ENCODE measurements around the gene DCTN1.

Gene DCTN1

DNA sequence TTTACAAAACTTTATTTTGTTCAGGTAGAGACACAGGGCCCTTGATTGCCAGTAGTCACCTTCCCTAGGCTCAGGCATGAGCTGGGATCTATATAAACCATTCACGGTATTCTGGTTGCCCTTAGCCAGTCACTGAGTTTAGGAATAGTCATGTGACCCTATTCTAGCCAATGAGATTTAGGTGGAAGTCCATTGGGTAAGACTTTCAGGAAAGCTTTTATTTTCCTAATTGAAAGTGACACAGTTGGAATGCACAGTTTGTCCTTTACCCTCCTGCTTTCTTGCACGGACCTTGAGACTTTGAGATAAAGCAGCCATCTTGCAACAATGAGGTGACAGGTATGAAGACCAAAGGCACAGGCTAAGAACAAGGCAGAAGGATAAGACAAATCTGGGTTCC, 58.4 kb downstream of the DCTN1 start:
- DNase-seq (ENCODE audit: low read depth), result no peak

GRCh38 chr2:74317701-74318100, 62.4 kb downstream of the DCTN1 start:
- DNase-seq (ENCODE audit: low read depth), result no peak

DNA sequence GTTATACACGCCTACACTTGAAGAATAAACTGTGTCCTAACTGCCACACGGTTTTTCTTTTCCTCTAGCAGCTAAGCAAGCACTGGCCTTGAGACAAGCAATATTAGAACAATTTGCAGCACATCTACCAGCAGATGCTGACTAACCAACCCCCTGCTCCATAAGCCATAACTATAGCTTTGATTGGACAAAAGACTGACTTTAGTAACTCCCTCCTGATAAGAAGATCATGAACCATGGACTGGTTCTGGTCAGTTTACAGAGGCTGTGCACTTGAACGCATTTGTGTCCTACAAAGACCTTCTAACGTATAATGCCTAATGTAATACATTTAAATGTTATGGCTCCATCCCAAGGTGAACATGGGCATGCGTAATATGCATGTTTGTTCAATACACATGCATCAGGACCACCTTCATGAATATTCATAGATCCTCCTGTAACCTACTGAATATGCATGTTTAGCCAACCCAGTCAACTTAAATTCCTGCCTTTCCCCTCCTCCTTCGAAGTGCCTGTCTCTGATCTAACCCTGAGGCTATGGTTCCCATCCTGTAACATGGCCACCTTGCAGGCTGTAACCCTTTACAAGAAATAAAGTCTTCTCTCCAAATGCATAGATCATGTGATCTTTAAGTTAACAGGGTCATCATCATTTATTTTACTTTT, 63.4 kb downstream of the DCTN1 start:
- DNase-seq (ENCODE audit: low read depth), result no peak

DNA sequence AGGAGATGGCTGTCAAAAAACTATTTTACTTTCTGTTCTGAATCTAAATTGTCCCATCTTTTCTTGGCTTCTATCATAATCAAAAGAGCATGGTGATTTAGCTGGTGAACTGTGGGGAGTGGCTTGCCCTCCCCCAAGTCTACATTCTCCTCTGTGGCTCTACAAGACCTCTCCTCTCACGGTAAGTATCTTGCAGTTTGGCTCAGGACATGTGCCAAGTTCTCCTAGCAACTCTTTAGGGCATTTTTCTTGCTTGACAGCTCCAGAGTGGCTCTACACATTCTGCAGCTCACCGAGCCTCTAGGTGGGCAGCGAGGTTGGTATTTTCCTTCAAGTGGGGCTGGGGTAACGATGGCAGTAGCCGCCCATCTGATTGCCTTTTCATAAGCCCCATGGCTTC, 66.0 kb downstream of the DCTN1 start:
- no peak for DNase-seq (ENCODE audit: low read depth)

DNA sequence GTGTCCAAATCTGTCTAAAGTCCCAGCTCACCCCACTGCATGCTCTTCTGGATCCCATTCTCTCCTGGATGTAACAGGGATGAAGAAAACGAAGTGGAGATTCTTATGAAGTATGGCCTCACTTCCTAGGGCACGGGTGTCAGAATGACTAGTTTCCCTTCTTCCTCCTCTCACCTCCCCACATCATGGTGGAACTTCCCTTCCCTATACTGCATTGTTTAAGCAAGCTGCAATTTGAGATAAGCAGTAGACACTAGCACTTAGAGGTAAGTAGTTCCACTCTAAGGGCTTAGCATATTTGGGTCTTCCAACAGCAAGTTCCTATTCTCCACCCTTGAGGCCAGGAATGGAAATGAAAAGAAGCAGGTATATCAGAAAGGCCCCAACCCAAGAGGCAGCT, 66.6 kb downstream of the DCTN1 start:
- DNase-seq (ENCODE audit: low read depth), result no peak

DNA sequence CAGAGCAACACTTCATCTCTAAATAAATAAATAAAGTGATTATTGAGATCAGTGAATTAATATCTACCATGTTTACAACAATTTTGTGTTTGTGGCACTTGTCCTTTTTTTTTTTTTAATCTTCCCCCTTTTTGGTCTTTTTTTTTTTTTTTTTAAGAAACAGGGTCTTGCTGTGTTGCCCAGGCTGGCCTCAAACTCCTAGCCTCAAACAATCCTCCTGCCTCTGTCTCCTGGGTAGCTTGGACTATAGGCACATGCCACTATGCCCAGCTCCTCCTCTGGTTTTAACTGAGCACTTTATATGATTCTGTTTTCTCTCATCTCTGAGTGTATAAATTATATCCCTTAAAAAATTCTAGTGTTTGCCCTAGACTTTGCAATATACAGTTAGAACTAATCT, 67.2 kb downstream of the DCTN1 start:
- DNase-seq (ENCODE audit: low read depth), result no peak
